GM18870 (cell line): ENCODE measurements around the gene ZSCAN29.

Source experiments
- ATAC-seq: cut with Tn5 transposase; IDR thresholded peaks from one replicate; pipeline ENCODE4 v1.9.1; 2021; ENCODE audit warnings: moderate library complexity; ENCODE audit not compliant: unreplicated experiment

The ZSCAN29 gene

GRCh38 chr15:43352693-43353382 is 18.0 kb downstream of the ZSCAN29 start:
- ATAC-seq = no peak

GRCh38 chr15:43347114-43347513 is 23.7 kb downstream of the ZSCAN29 start:
- ATAC-seq = no peak

GRCh38 chr15:43346305-43346704 is 24.5 kb downstream of the ZSCAN29 start:
- no peak for ATAC-seq

GRCh38 chr15:43330780-43331087 is 40.1 kb downstream of the ZSCAN29 start:
- peak; percentile 15 for ATAC-seq

- ATAC-seq = peak; percentile 90
Measured at GRCh38 chr15:43329960-43330779, 40.7 kb downstream of the ZSCAN29 start, which contains the start of gene LCMT2. Gene LCMT2 (minus strand): TSS chr15:43330573. CDS start chr15:43330489, 84 bp downstream.

DNA sequence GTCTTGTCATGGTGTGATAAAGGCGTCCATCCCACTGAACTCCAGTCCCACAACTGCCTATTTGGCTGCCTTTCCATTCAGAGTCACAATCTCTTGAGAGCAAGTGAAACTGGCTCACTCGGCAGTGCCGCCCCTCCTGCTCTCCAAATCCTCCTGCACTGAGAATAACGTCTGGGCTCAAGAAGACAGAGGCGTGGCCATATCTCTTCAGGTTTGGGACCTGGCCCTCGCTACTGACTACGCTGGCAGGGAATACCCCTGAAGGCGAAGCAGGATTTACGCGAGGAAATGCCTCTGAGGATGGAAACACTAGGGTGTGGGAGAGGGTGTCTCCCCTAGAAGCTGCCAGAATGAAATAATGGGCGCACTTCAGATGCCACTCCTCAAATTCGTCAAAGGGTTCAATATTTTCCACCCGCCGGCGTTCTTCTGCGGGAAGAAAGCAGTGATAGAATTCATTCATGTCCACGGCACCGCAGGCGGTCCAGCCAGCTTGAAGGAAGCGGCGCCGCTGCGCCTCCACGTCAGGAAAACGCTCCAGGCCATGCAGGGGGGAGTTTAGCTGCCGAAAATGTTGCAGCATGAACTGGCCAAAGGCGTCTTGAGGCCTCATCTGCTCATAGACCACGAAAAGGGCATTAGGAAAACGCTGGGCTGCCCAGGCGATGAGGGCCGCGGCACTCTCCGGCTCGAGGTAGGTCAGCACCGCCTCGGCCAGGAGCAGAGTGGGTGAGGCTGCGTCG is 41.5 kb downstream of the ZSCAN29 start:
- ATAC-seq = no peak

- no peak for ATAC-seq
Measured at GRCh38 chr15:43325039-43325684, 45.7 kb downstream of the ZSCAN29 start.

- no peak for ATAC-seq
Measured at GRCh38 chr15:43318990-43319771, 51.7 kb downstream of the ZSCAN29 start.

DNA sequence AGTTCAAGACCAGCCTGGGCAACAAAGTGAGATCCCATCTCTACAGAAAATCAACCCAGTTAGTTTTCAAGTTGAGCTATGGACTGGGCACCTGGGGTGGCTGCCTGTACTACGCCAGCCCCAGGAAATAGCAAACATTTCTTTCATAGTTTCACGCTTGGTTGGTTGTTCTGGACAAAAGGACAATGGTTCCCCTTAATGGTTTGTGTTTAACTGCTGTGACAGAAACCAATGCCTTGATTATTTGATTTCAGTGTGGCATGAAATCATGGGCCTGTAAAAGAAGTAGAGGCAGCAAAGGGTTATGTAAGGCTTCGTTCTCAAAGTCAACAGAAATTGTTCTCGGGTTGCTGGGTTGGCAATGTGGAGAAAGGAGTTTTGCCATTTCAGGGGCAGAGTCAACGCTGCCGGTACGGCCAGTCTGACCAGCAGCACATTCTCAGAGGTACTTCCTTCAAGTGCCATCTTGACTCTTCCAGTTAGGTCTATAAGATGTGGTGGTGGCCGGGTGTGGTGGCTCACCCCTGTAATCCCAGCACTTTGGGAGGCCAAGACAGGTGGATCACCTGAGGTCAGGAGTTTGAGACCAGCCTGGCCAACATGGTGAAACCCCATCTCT is 53.2 kb downstream of the ZSCAN29 start:
- no peak for ATAC-seq

DNA sequence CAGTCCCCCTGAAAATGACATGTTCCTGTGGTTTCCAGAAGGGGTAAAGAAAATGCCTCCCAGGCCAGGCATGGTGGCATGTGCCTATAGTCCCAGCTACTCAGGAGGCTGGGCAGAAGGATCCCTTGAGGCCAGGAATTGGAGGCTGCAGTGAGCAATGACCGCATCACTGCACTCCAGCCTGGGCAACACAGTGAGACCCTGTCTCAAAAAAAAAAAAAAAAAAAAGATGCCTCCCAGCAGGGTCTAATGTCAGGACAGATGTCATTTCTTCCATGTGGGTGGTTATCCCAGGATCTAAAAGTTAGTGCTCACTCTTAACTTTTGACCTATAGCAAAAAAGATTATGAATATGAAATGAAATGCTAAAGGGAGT is 53.9 kb downstream of the ZSCAN29 start:
- no peak for ATAC-seq

DNA sequence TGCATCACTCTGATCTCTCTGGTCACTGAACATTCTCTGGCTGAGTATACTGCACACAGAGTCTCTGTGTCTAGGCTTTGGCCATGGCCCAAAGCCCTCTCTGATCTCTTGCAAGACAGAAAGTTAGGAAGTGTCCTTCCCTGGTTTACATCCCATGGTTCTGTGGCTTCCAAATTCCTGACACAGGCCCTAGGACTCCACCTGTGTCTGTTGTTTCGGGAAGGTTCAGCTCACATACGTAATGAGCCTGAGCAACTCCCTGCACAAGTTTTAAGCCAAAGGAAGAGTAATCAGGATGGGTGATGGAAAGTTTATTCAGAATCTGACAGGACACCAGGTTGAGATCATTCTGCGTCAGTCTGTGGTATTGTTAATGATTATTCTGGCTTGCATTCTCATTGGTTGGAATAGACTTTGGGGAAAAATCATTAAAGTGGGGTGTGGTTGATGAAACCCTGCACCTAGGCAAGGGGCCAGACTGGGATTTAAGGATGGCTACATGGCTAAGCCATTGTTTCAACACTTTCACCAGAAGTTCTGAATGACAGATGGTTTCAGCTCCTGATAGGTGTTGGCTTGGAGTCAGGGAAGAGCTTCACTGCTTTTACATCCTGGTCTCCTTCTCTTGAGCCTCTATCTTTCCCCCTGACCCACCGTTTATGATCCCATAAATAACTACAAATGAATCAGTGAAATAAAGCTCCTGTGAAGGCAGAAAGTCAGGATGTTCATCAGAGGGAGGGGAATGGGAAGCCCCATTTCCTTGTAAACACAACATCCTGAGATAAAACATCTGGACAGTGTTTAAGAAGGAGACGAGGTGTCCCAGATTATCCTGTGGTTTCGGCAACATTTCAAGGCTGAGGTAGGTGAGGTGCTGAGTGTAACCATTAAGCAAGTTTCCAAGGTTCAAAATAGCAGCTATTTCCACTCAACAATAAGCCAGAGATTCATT is 54.5 kb downstream of the ZSCAN29 start:
- ATAC-seq = no peak

DNA sequence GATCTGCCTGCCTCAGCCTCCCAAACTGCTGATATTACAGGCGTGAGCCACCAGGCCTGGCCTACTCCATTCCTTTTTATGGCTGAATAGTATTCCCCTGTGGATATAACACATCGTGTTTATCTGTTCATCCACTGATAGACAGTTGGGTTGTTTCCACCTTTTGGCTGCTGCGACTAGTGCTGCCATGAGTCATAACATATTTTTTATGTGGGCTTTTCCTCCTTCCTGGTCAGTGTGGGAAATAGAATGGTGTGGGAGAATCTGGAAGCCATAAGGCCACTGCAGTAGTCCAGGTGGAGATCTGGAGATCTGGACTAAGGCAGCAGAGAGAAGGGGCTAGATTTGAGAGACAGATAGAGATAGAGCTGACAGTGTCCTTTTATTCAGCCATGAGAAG is 56.7 kb downstream of the ZSCAN29 start:
- no peak for ATAC-seq

GRCh38 chr15:43312378-43312777 is 58.5 kb downstream of the ZSCAN29 start:
- no peak for ATAC-seq
